Psoas muscle (tissue), 8 donors: ENCODE data around the gene GRID1. TPM values are rescaled to one million over a fixed set of nuclear protein-coding genes. Genes with fewer than 3 reads are reported as not detected.

Experiments used
- ATAC-seq, 4 donors: fragments of 200-7000 bp; cut with Tn5 transposase; one replicate each; pipeline ENCODE4 v1.9.1; 2020; ENCODE audit warnings: moderate library complexity in 3 of 4, mild to moderate bottlenecking in 2 of 4
- DNase-seq, 2 donors: peaks; one replicate each; pipeline ENCODE4 v3.0.0-alpha.2; 2020
- H3K27ac ChIP-seq: fragments of 200-600 bp; one replicate; pipeline ENCODE4 v1.8.0; 2022
- H3K27me3 ChIP-seq, 3 donors: fragments of 200-600 bp in 1 of 3; one replicate each; pipeline versions ENCODE4 v1.6.1 to v1.8.0; 2013 to 2022; ENCODE audit warnings: low read length in 2 of 3, mild to moderate bottlenecking in 2 of 3, moderate library complexity in 1 of 3; ENCODE audit not compliant: insufficient read depth in 3 of 3
- H3K36me3 ChIP-seq, 2 donors: fragments of 200-600 bp in 1 of 2; one replicate each; pipeline versions ENCODE4 v1.6.1 to v1.8.0; 2013 to 2022; ENCODE audit warnings: low read depth in 1 of 2, mild to moderate bottlenecking in 1 of 2, moderate library complexity in 1 of 2; ENCODE audit not compliant: insufficient read depth in 1 of 2
- H3K4me1 ChIP-seq: fragments of 200-600 bp; one replicate; pipeline ENCODE4 v1.8.0; 2022
- H3K4me3 ChIP-seq: fragments of 200-600 bp; one replicate; pipeline ENCODE4 v1.8.0; 2022; ENCODE audit warnings: mild to moderate bottlenecking
- H3K9me3 ChIP-seq: fragments of 200-600 bp; one replicate; pipeline ENCODE4 v1.8.0; 2022
- CTCF ChIP-seq: fragments of 200-600 bp; IDR thresholded peaks from one replicate; pipeline ENCODE4 v1.8.0; 2022; ENCODE audit warnings: antibody characterized with exemption
- WGBS, 3 donors: extraction: QIAGEN DNeasy Blood & Tissue Kit; methylation state at CpG; one replicate each; pipeline versions ENCODE4 v1.1.6 to v1.1.7; 2013; 5-methylcytosine and 5-hydroxymethylcytosine counted together
- intact Hi-C, 2 donors: fragments of 100-400 bp; cut with DNase I; formaldehyde crosslinking; loops; one replicate each; pipeline versions ENCODE4 v1.11.0 to v1.14.2; 2022
- polyA plus RNA-seq, 3 donors: library from polyadenylated mRNA; stranded (reverse); fragments of 200-250 nt; gene quantifications; one replicate each; pipeline ENCODE4 v1.2.3, GENCODE V29; 2013
- total RNA-seq, 4 donors: library from RNA; stranded (reverse); fragmentation: NEBNext Ultra II Directional in 2 of 4; extraction: Animal tissue kit (Norgen Biotek cat#: 25700) in 2 of 4; gene quantifications; one replicate each; pipeline versions ENCODE4 v1.2.1 to v1.2.4, GENCODE V29; 2021 to 2023
- donor health status: healthy with polysubstance abuse.
- donor health status: DM: no; HTN: no; CAD: no; lungs with moderate emphysema.
- donor health status: Bipolar disorder and iron deficiency.
- donor health status: healthy.
- donor health status: DM: yes; HTN: yes; CAD: no.
- donor health status: DM: no; HTN: no; CAD: no.
- donor health status: DM: no; HTN: no; CAD: no.
- donor health status: DM: yes; HTN: yes; CAD: no.

GRID1 gene
- total and polyA plus RNA-seq, 7 donors = 0.17 to 0.56 (median 0.24) TPM

- Histone ChIP-seq H3K27me3 (peaks cover 0 to under 1% (median 0%) of the 10 kb centered on the region in 3 donors), H3K4me1 (no peaks in the 10 kb centered on the region), H3K9me3 (no peaks in the 10 kb centered on the region), H3K36me3 (no peaks in the 10 kb centered on the region), H3K4me3 (no peak overlapping the region), H3K27ac (no peak overlapping the region)
- WGBS, 3 donors = 59 to 70% (median 69%) methylated on average over 9 of the region's 9 CpGs
- intact Hi-C loops = no loop called here
- DNase-seq (no peak), ATAC-seq (no peak)
- TF ChIP-seq CTCF = no peak
Observed at GRCh38 chr10:85922356-85923129, 444.1 kb downstream of the GRID1 start.

- no peak for TF ChIP-seq CTCF
- Histone ChIP-seq H3K4me3 (no peak overlapping the region), H3K36me3 (no peaks in the 10 kb centered on the region), H3K27me3 (peaks cover 0 to 2% (median 0%) of the 10 kb centered on the region in 3 donors), H3K27ac (no peak overlapping the region), H3K4me1 (no peaks in the 10 kb centered on the region), H3K9me3 (no peaks in the 10 kb centered on the region)
- intact Hi-C loops = no loop called here
- DNase-seq (no peak), ATAC-seq (no peak)
- WGBS, 3 donors = 92 to 96% (median 95%) methylated on average over 5 of the region's 5 CpGs
Observed at GRCh38 chr10:85921789-85922188, 444.8 kb downstream of the GRID1 start.

- DNase-seq (no peak), ATAC-seq (no peak)
- H3K27me3 ChIP-seq = peaks cover 0 to 2% (median 0%) of the 10 kb centered on the region in 3 donors
- 78 to 88% (median 82%) methylated on average over 6 of the region's 6 CpGs for WGBS, 3 donors
- no peak for TF ChIP-seq CTCF
- no peaks in the 10 kb centered on the region for H3K4me1 ChIP-seq
- H3K4me3 ChIP-seq = no peak overlapping the region
- intact Hi-C loops = no loop called here
- H3K36me3 ChIP-seq = no peaks in the 10 kb centered on the region
- H3K9me3 ChIP-seq = no peaks in the 10 kb centered on the region
- H3K27ac ChIP-seq = no peak overlapping the region
Observed at GRCh38 chr10:85920311-85920710, 446.3 kb downstream of the GRID1 start.

- peaks cover 0 to 2% (median 0%) of the 10 kb centered on the region in 3 donors for H3K27me3 ChIP-seq
- H3K27ac ChIP-seq = no peak overlapping the region
- ATAC-seq (no peak), DNase-seq (no peak)
- TF ChIP-seq CTCF = no peak
- H3K36me3 ChIP-seq = no peaks in the 10 kb centered on the region
- intact Hi-C loops = no loop called here
- 9 to 35% (median 17%) methylated on average over 4 of the region's 4 CpGs for WGBS, 3 donors
- H3K4me1 ChIP-seq = no peaks in the 10 kb centered on the region
- H3K4me3 ChIP-seq = no peak overlapping the region
- no peaks in the 10 kb centered on the region for H3K9me3 ChIP-seq
Observed at GRCh38 chr10:85919491-85920021, 447.0 kb downstream of the GRID1 start.
